Heart right ventricle (tissue), 16 donors: Measurements from ENCODE around the gene TMED10. TPM values are rescaled to one million over a fixed set of nuclear protein-coding genes. Genes with fewer than 3 reads are reported as not detected.

ENCODE experiments used
- ATAC-seq, 8 donors: fragments of 200-7000 bp; cut with Tn5 transposase; one replicate each; pipeline ENCODE4 v1.9.1; 2020; ENCODE audit warnings: mild to moderate bottlenecking in 8 of 8, moderate library complexity in 8 of 8, moderate number of reproducible peaks in 1 of 8
- DNase-seq, 2 donors: peaks; one replicate each; pipeline ENCODE4 v3.0.0-alpha.2; 2020
- H3K27ac ChIP-seq, 10 donors: fragments of 200-600 bp; sonication (generic) in 2 of 10; one replicate each; pipeline versions ENCODE4 v1.5.0 to v1.8.0; 2020 to 2022; ENCODE audit warnings: mild to moderate bottlenecking in 3 of 10
- H3K27me3 ChIP-seq, 7 donors: fragments of 200-600 bp; one replicate each; pipeline ENCODE4 v1.8.0; 2021 to 2022; ENCODE audit warnings: mild to moderate bottlenecking in 2 of 7
- H3K36me3 ChIP-seq, 9 donors: fragments of 200-600 bp; sonication (generic) in 1 of 9; one replicate each; pipeline versions ENCODE4 v1.5.0 to v1.8.0; 2020 to 2022; ENCODE audit warnings: mild to moderate bottlenecking in 2 of 9
- H3K4me1 ChIP-seq, 9 donors: fragments of 200-600 bp; sonication (generic) in 1 of 9; one replicate each; pipeline versions ENCODE4 v1.5.0 to v1.8.0; 2020 to 2022; ENCODE audit warnings: mild to moderate bottlenecking in 4 of 9
- H3K4me3 ChIP-seq, 10 donors: fragments of 200-600 bp; sonication (generic) in 2 of 10; one replicate each; pipeline versions ENCODE4 v1.5.0 to v1.8.0; 2020 to 2022; ENCODE audit warnings: mild to moderate bottlenecking in 7 of 10, moderate library complexity in 2 of 10
- H3K9me3 ChIP-seq, 11 donors: fragments of 200-600 bp in 10 of 11; sonication (generic) in 2 of 11; one replicate each; pipeline versions ENCODE4 v1.5.0 to v1.8.0; 2013 to 2022; ENCODE audit warnings: mild to moderate bottlenecking in 2 of 11, control low read depth in 1 of 11, moderate library complexity in 1 of 11
- CTCF ChIP-seq, 9 donors: fragments of 200-600 bp; sonication (generic) in 2 of 9; IDR thresholded peaks; one replicate each; pipeline versions ENCODE4 v1.5.0 to v1.8.0; 2021 to 2022; ENCODE audit warnings: antibody characterized with exemption in 9 of 9, mild to moderate bottlenecking in 5 of 9, moderate library complexity in 1 of 9
- WGBS, 2 donors: extraction: QIAGEN DNeasy Blood & Tissue Kit; methylation state at CpG; one replicate each; pipeline ENCODE4 v1.1.7; 2013; ENCODE audit warnings: inconsistent platforms in 1 of 2; 5-methylcytosine and 5-hydroxymethylcytosine counted together
- intact Hi-C, 10 donors: fragments of 100-400 bp; cut with DNase I; formaldehyde crosslinking; loops; one replicate each; pipeline versions ENCODE4 v1.11.1 to v1.14.2; 2022
- polyA plus RNA-seq, 2 donors: library from polyadenylated mRNA; stranded (reverse); fragments of 200-250 nt; gene quantifications; one replicate each; pipeline ENCODE4 v1.2.3, GENCODE V29; 2013
- total RNA-seq, 10 donors: library from RNA; stranded (reverse); fragmentation: NEBNext Ultra II Directional in 3 of 10; extraction: Animal tissue kit (Norgen Biotek cat#: 25700) in 3 of 10; gene quantifications; one replicate each; pipeline versions ENCODE4 v1.2.1 to v1.2.4, GENCODE V29; 2021 to 2023
- donor health status: Arrhythmogenic right ventricular cardiomyopathy.
- donor health status: ischemic (EF 13 %, LVEDD 7.1; RV severe dilation, severe dysfunction).
- donor health status: healthy with polysubstance abuse.
- donor health status: DM: no; HTN: yes; CAD: no.
- donor health status: DM: no; HTN: no; CAD: no.
- donor health status: ischemic (EF 25% LVEDD 6.9; RV normal size, moderate dysfunction).
- donor health status: ischemic (EF 25% LVEDD 5.7; RV mildly dilated, moderate dysfunction).
- donor health status: healthy.
- donor health status: DM: yes; HTN: yes; CAD: no.
- donor health status: Ischemic cardiomyopathy.
- donor health status: ischemic (EF 35%, LVEDD 5.7; RV mildly dilated, moderate dysfunction).
- donor health status: nonischemic (EF 11% LVEDD 7.7; RV severe dilation, severe dysfunction).
- donor health status: DM: yes; HTN: yes; CAD: no.
- donor health status: PGD.
- donor health status: ischemic (EF 29% LVEDD 5.4; RV normal size, mild dysfunction).
- donor health status: nonischemic (EF 23%, LVEDD 6.1; RV moderate dilation, normal function).

Gene TMED10
- total and polyA plus RNA-seq, 12 donors = 29.1 to 366 (median 275) TPM

GRCh38 chr14:75196468-75196867 lies 20.1 kb upstream of the TMED10 start:
- WGBS, 2 donors = 73 to 82% methylated on average over 4 of the region's 4 CpGs
- ATAC-seq (peak in 7 of 8 donors; percentile 7 to 64 (median 32)), DNase-seq (no peak)
- intact Hi-C loops = no loop called here
- Histone ChIP-seq H3K27ac (no peak overlapping the region), H3K27me3 (no peaks in the 10 kb centered on the region), H3K4me1 (peaks cover 0 to 14% (median 9%) of the 10 kb centered on the region in 9 donors), H3K9me3 (no peaks in the 10 kb centered on the region), H3K4me3 (no peak overlapping the region), H3K36me3 (no peaks in the 10 kb centered on the region)
- TF ChIP-seq CTCF (IDR thresholded peaks at IDR 0.05) = no peak

- no peak overlapping the region for H3K27ac ChIP-seq
- no peak for ATAC-seq
- intact Hi-C loops = no loop called here
- H3K27me3 ChIP-seq = no peaks in the 10 kb centered on the region
- DNase-seq = no peak
- H3K36me3 ChIP-seq = no peaks in the 10 kb centered on the region
- no peak for TF ChIP-seq CTCF (IDR thresholded peaks at IDR 0.05)
- H3K4me1 ChIP-seq = peaks cover 0 to 14% (median 9%) of the 10 kb centered on the region in 9 donors
- WGBS, 2 donors = 97% methylated on average over 3 of the region's 3 CpGs
- no peak overlapping the region for H3K4me3 ChIP-seq
- H3K9me3 ChIP-seq = no peaks in the 10 kb centered on the region
Measured at GRCh38 chr14:75196064-75196463, 19.7 kb upstream of the TMED10 start.

GRCh38 chr14:75191100-75191499 lies 14.7 kb upstream of the TMED10 start:
- no peaks in the 10 kb centered on the region for H3K9me3 ChIP-seq
- no peaks in the 10 kb centered on the region for H3K36me3 ChIP-seq
- no peak overlapping the region for H3K27ac ChIP-seq
- WGBS, 2 donors = 53 to 76% methylated on average over 3 of the region's 3 CpGs
- DNase-seq (no peak), ATAC-seq (peak in 7 of 8 donors; percentile 48 to 81 (median 67))
- no peak for TF ChIP-seq CTCF (IDR thresholded peaks at IDR 0.05)
- H3K4me3 ChIP-seq = no peak overlapping the region
- H3K27me3 ChIP-seq = no peaks in the 10 kb centered on the region
- H3K4me1 ChIP-seq = peaks cover 0 to 23% (median 0%) of the 10 kb centered on the region in 9 donors
- intact Hi-C loops = no loop called here

- no peaks in the 10 kb centered on the region for H3K27me3 ChIP-seq
- H3K27ac ChIP-seq = no peak overlapping the region
- H3K36me3 ChIP-seq = no peaks in the 10 kb centered on the region
- intact Hi-C loops = no loop called here
- H3K9me3 ChIP-seq = no peaks in the 10 kb centered on the region
- no peak overlapping the region for H3K4me3 ChIP-seq
- ATAC-seq (no peak), DNase-seq (no peak)
- 94 to 96% methylated on average over 4 of the region's 4 CpGs for WGBS, 2 donors
- TF ChIP-seq CTCF (IDR thresholded peaks at IDR 0.05) = no peak
- peaks cover 0 to 23% (median 0%) of the 10 kb centered on the region in 9 donors for H3K4me1 ChIP-seq
Measured at GRCh38 chr14:75190023-75190422, 13.6 kb upstream of the TMED10 start.
